ENCODE data around the gene HSD11B1. TPM values are rescaled to one million over a fixed set of nuclear protein-coding genes. Genes with fewer than 3 reads are reported as not detected.

Gene HSD11B1
- total and polyA plus RNA-seq, 2 donors (not counting 3 experiments of a cell fraction or from before 2014, with no cell fraction given) = not detected

- Histone ChIP-seq H3K9me3 (replicated peaks; ENCODE audit: control insufficient read depth, insufficient read depth, low read length) (no peaks in the 10 kb centered on the region), H3K4me1 (ENCODE audit: control insufficient read depth, extremely low read depth, insufficient read depth, low read length) (no peaks in the 10 kb centered on the region), H3K27ac (ENCODE audit: insufficient read depth, low read depth, low read length) (no peak overlapping the region), H3K4me2 (ENCODE audit: insufficient read depth, low read length) (no peak overlapping the region), H3K36me3 (ENCODE audit: control insufficient read depth in 2 of 2, extremely low read depth in 1 of 2, insufficient read depth in 2 of 2, low read length in 2 of 2) (no peaks in the 10 kb centered on the region), H3K9ac (replicated peaks; ENCODE audit: extremely low read depth, insufficient read depth, low read length) (no peak overlapping the region), H3K27me3 (ENCODE audit: control insufficient read depth in 2 of 2, insufficient read depth in 2 of 2, low read length in 2 of 2) (peaks cover 4 to 11% of the 10 kb centered on the region in 2 experiments), H4K20me1 (replicated peaks; ENCODE audit: control insufficient read depth, extremely low read depth, insufficient read depth, low read length) (no peaks in the 10 kb centered on the region), H3K79me2 (ENCODE audit: control insufficient read depth, insufficient read depth, low read length) (no peaks in the 10 kb centered on the region), H2AFZ (ENCODE audit: low read depth, low read length) (no peak overlapping the region), H3K9me1 (replicated peaks; ENCODE audit: control insufficient read depth, extremely low read depth, insufficient read depth, low read length) (no peaks in the 10 kb centered on the region), H3K4me3 (replicated peaks in 1 of 3; ENCODE audit: insufficient read depth in 1 of 3, low read depth in 1 of 3, low read length in 3 of 3) (no peak overlapping the region)
- BruUV-seq (replicated peaks) = no TSS peak
- TF ChIP-seq POLR2A (IDR thresholded peaks at IDR 0.05; ENCODE audit: low read depth, low read length) = no peak
- no peak for TF ChIP-seq POLR2AphosphoS5 (IDR thresholded peaks at IDR 0.05; ENCODE audit: insufficient read depth, low read depth, low read length)
- no peak for TF ChIP-seq FOS (IDR thresholded peaks at IDR 0.05; ENCODE audit: borderline replicate concordance, insufficient read depth, low read length)
- TF ChIP-seq MYC (IDR thresholded peaks at IDR 0.05; ENCODE audit: low read depth, low read length) = no peak
- TF ChIP-seq CTCF (IDR thresholded peaks at IDR 0.05; ENCODE audit: extremely low read depth in 1 of 2, insufficient read depth in 1 of 2, low read depth in 1 of 2, low read length in 2 of 2) = no peak
- TF ChIP-seq JUN (IDR thresholded peaks at IDR 0.05; ENCODE audit: borderline replicate concordance, insufficient read depth, insufficient read length, low read depth) = no peak
- TF ChIP-seq GATA2 (IDR thresholded peaks at IDR 0.05; ENCODE audit: insufficient read depth, insufficient read length, low read depth, low read length) = no peak
- no peak for TF ChIP-seq MAX (IDR thresholded peaks at IDR 0.05; ENCODE audit: insufficient read depth, insufficient read length)
- TF ChIP-seq EZH2 (IDR thresholded peaks at IDR 0.05; ENCODE audit: borderline replicate concordance, low read depth, low read length, severe bottlenecking) = no peak
- dilution Hi-C loops (cut with MboI; ENCODE audit: extremely low pct_ligation_motif_present, low sequenced_read_pairs) (no loop called here), intact Hi-C loops (cut with micrococcal nuclease) (no loop called here)
- DNase-seq (ENCODE audit: low read depth, low spot score) (no peak), FAIRE-seq (no peak)
- ChIA-PET CTCF (interaction anchor here (0.9 to 4.2 kb wide), 4 partner anchors 10 to 65 kb away, joined by 3 to 19 read pairs (median 4); no protein-coding TSS in a partner anchor), POLR2A (interaction anchor here (0.6 kb wide), 1 partner anchor 167 kb away, joined by 3 read pairs; no protein-coding TSS in a partner anchor)
Measured at GRCh38 chr1:209758400-209758799, 53.8 kb downstream of the HSD11B1 start.

All from endothelial cell of umbilical vein (primary cell).